ENCODE data around the gene NEDD9.

- TF ChIP-seq CTCF (conservative IDR thresholded peaks at IDR 0.05) (peak; percentile 95), ZFX (IDR thresholded peaks at IDR 0.05) (no peak)
Measured at GRCh38 chr6:11144393-11144851, 88.0 kb downstream of the NEDD9 start.
